ENCODE results near the gene BAD. TPM values are rescaled to one million over a fixed set of nuclear protein-coding genes. Genes with fewer than 3 reads are reported as not detected.

The BAD gene
- total RNA-seq, 1 experiment from 2014 or later = 368 TPM

DNA sequence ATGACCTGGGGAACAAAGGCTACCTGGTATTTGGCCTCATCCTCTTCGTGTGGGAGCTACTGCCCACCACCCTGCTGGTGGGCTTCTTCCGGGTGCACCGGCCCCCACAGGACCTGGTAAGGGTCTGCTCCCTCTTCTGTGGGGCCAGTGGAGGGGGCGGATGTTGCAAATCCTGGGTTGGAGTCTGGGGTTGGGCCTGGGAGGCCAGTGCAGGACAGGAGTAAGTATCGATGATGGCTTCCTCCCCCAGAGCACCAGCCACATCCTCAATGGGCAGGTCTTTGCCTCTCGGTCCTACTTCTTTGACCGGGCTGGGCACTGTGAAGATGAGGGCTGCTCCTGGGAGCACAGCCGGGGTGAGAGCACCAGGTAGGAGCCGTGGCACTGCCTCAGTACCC is 3.9 kb upstream of the BAD start:
- Histone ChIP-seq H3K4me1 (ENCODE audit: insufficient read depth, low read length) (peaks cover 14% of the 10 kb centered on the region), H4K20me1 (ENCODE audit: low read length) (no peaks in the 10 kb centered on the region), H3K36me3 (ENCODE audit: low read depth, low read length) (no peaks in the 10 kb centered on the region), H3K9me3 (ENCODE audit: low read length) (no peaks in the 10 kb centered on the region), H3F3A (ENCODE audit: low read length, unreplicated experiment) (no peaks in the 10 kb centered on the region), H3K9ac (ENCODE audit: low read length) (no peak overlapping the region), H3K4me3 (ENCODE audit: low read length) (no peak overlapping the region), H3K79me2 (ENCODE audit: low read length) (peaks cover 23% of the 10 kb centered on the region), H3K9me2 (replicated peaks; ENCODE audit: low read length) (no peaks in the 10 kb centered on the region), H3K27ac (ENCODE audit: low read length) (no peak overlapping the region), H3K27me3 (ENCODE audit: low read length) (peaks cover 20% of the 10 kb centered on the region), H3K4me2 (ENCODE audit: low read length) (no peak overlapping the region), H2AFZ (ENCODE audit: low read length) (no peak overlapping the region)
- ATAC-seq (no peak), DNase-seq (no peak)
- TF ChIP-seq, protein P1, sequence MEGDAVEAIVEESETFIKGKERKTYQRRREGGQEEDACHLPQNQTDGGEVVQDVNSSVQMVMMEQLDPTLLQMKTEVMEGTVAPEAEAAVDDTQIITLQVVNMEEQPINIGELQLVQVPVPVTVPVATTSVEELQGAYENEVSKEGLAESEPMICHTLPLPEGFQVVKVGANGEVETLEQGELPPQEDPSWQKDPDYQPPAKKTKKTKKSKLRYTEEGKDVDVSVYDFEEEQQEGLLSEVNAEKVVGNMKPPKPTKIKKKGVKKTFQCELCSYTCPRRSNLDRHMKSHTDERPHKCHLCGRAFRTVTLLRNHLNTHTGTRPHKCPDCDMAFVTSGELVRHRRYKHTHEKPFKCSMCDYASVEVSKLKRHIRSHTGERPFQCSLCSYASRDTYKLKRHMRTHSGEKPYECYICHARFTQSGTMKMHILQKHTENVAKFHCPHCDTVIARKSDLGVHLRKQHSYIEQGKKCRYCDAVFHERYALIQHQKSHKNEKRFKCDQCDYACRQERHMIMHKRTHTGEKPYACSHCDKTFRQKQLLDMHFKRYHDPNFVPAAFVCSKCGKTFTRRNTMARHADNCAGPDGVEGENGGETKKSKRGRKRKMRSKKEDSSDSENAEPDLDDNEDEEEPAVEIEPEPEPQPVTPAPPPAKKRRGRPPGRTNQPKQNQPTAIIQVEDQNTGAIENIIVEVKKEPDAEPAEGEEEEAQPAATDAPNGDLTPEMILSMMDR (conservative IDR thresholded peaks at IDR 0.05; ENCODE audit: low read depth, low read length) = no peak
- TF ChIP-seq EZH2 (IDR thresholded peaks at IDR 0.05; ENCODE audit: low read length, unreplicated experiment) (no peak), EZH2phosphoT487 (IDR thresholded peaks at IDR 0.05; ENCODE audit: borderline replicate concordance, low read length) (no peak)
- ChIA-PET POLR2A (ENCODE audit: unreplicated experiment) (no interaction called here), CTCF (interaction anchor here (1.4 kb wide), 1 partner anchor 12 kb away, joined by 4 read pairs; the partner anchor contains the start of gene CATSPERZ)
- no TSS peak for BruUV-seq (replicated peaks)
- intact Hi-C loops (cut with micrococcal nuclease) = no loop called here

DNA sequence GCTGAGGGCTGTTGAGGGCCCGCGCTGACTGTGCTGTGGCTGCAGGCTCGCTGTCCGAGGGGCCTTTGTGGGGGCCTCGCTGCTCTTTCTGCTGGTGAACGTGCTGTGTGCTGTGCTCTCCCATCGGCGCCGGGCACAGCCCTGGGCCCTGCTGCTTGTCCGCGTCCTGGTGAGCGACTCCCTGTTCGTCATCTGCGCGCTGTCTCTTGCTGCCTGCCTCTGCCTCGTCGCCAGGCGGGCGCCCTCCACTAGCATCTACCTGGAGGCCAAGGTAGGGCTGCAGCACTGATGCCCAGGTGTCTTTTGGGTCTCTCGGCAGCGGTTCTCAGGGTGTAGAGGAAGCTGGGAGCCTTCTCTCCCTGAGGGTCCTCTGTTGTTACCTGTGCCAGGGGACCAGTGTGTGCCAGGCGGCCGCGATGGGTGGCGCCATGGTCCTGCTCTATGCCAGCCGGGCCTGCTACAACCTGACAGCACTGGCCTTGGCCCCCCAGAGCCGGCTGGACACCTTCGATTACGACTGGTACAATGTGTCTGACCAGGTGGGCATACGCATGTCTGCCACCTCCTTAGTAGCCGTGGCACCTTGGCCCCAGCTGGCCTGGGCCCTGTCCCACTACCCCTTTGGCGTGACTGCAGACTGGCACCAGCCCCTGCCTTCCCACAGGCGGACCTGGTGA is 3.3 kb upstream of the BAD start:
- no peak overlapping the region for H2AFZ ChIP-seq (ENCODE audit: low read length)
- TF ChIP-seq EZH2 (IDR thresholded peaks at IDR 0.05; ENCODE audit: low read length, unreplicated experiment) = no peak
- no peak for TF ChIP-seq EZH2phosphoT487 (IDR thresholded peaks at IDR 0.05; ENCODE audit: borderline replicate concordance, low read length)
- peaks cover 28% of the 10 kb centered on the region for H3K79me2 ChIP-seq (ENCODE audit: low read length)
- H3K9me2 ChIP-seq (replicated peaks; ENCODE audit: low read length) = no peaks in the 10 kb centered on the region
- ChIA-PET POLR2A (ENCODE audit: unreplicated experiment) (no interaction called here), CTCF (no interaction called here)
- H3K9me3 ChIP-seq (ENCODE audit: low read length) = no peaks in the 10 kb centered on the region
- no peaks in the 10 kb centered on the region for H3K36me3 ChIP-seq (ENCODE audit: low read depth, low read length)
- peaks cover 20% of the 10 kb centered on the region for H3K27me3 ChIP-seq (ENCODE audit: low read length)
- no peaks in the 10 kb centered on the region for H3F3A ChIP-seq (ENCODE audit: low read length, unreplicated experiment)
- H3K27ac ChIP-seq (ENCODE audit: low read length) = no peak overlapping the region
- no peaks in the 10 kb centered on the region for H4K20me1 ChIP-seq (ENCODE audit: low read length)
- no TSS peak for BruUV-seq (replicated peaks)
- no peak overlapping the region for H3K4me3 ChIP-seq (ENCODE audit: low read length)
- H3K4me1 ChIP-seq (ENCODE audit: insufficient read depth, low read length) = peaks cover 18% of the 10 kb centered on the region
- H3K4me2 ChIP-seq (ENCODE audit: low read length) = no peak overlapping the region
- ATAC-seq (no peak), DNase-seq (no peak)
- intact Hi-C loops (cut with micrococcal nuclease) = no loop called here
- no peak overlapping the region for H3K9ac ChIP-seq (ENCODE audit: low read length)

DNA sequence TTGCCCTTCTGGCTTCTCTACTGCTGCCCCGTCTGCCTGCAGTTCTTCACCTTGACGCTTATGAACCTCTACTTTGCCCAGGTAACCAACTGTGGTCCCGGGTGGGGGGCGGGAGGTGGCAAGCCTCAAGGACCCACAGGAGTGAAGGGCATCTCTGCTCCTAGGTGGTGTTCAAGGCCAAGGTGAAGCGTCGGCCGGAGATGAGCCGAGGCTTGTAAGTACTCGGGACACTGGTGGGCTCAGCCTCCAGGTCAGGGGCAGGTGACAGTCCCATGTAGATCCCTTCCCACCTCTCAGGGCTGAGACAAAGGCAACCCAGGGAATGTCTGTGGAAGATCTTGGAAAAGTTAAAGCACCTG is 2.3 kb upstream of the BAD start:
- ChIA-PET POLR2A (ENCODE audit: unreplicated experiment) (interaction anchor here (0.5 kb wide), 1 partner anchor 113 kb away, joined by 4 read pairs; no protein-coding TSS in a partner anchor), CTCF (no interaction called here)
- H3K36me3 ChIP-seq (ENCODE audit: low read depth, low read length) = no peaks in the 10 kb centered on the region
- H4K20me1 ChIP-seq (ENCODE audit: low read length) = no peaks in the 10 kb centered on the region
- peaks cover 10% of the 10 kb centered on the region for H3K27me3 ChIP-seq (ENCODE audit: low read length)
- no peaks in the 10 kb centered on the region for H3F3A ChIP-seq (ENCODE audit: low read length, unreplicated experiment)
- peaks cover 28% of the 10 kb centered on the region for H3K79me2 ChIP-seq (ENCODE audit: low read length)
- H3K4me1 ChIP-seq (ENCODE audit: insufficient read depth, low read length) = peaks cover 18% of the 10 kb centered on the region
- intact Hi-C loops (cut with micrococcal nuclease) = no loop called here
- no peaks in the 10 kb centered on the region for H3K9me3 ChIP-seq (ENCODE audit: low read length)
- no peak for TF ChIP-seq EZH2 (IDR thresholded peaks at IDR 0.05; ENCODE audit: low read length, unreplicated experiment)
- no peak for TF ChIP-seq EZH2phosphoT487 (IDR thresholded peaks at IDR 0.05; ENCODE audit: borderline replicate concordance, low read length)
- TF ChIP-seq, protein P1 (conservative IDR thresholded peaks at IDR 0.05; ENCODE audit: low read depth, low read length) = no peak
- ATAC-seq = no peak
- BruUV-seq (replicated peaks) = no TSS peak
- H3K4me3 ChIP-seq (ENCODE audit: low read length) = peak overlapping the region; percentile 73; the same call in 1 of the 2 replicates
- no peak overlapping the region for H3K9ac ChIP-seq (ENCODE audit: low read length)
- no peak overlapping the region for H2AFZ ChIP-seq (ENCODE audit: low read length)
- H3K27ac ChIP-seq (ENCODE audit: low read length) = no peak overlapping the region
- no peaks in the 10 kb centered on the region for H3K9me2 ChIP-seq (replicated peaks; ENCODE audit: low read length)
- H3K4me2 ChIP-seq (ENCODE audit: low read length) = peak overlapping the region; percentile 90
- DNase-seq = no peak

Measured in PC-3 (cell line).